Panc1 (cell line): Measurements from ENCODE around the gene PRKCQ. TPM values are rescaled to one million over a fixed set of nuclear protein-coding genes. Genes with fewer than 3 reads are reported as not detected.

Experiments
- ATAC-seq: fragments of 200-7000 bp; cut with Tn5 transposase; 2 replicates; pipeline ENCODE4 v1.9.1; 2020; ENCODE audit warnings: mild to moderate bottlenecking, moderate library complexity
- BruUV-seq: library from RNA; stranded (reverse); fragments of 400-500 nt; replicated peaks from 2 replicates; lab custom pipeline; 2021; lab: Mats Ljungman, UMichigan
- CTCF ChIA-PET: fragments of 300-600 bp; sonication (Branson Sonifier 250); formaldehyde crosslinking; loops from one replicate; lab custom pipeline; 2022; ENCODE audit warnings: antibody characterized with exemption; lab: Charles Lee
- POLR2A ChIA-PET: fragments of 300-600 bp; sonication (Branson Sonifier 250); formaldehyde crosslinking; loops from one replicate; lab custom pipeline; 2022; ENCODE audit warnings: antibody characterized with exemption; lab: Charles Lee
- DNase-seq: peaks from one replicate; pipeline ENCODE4 v3.0.0-alpha.2; 2010; ENCODE audit warnings: low read depth, low spot score
- H3K27ac ChIP-seq: 2 replicates; pipeline ENCODE4 v1.5.1; 2011; ENCODE audit warnings: mild to moderate bottlenecking, low read length, inconsistent platforms
- H3K27me3 ChIP-seq: fragments of 200-500 bp; sonication (Bioruptor generic); 2 replicates; pipeline ENCODE4 v1.6.0; 2014; ENCODE audit warnings: low read length, inconsistent platforms; ENCODE audit not compliant: control insufficient read depth, insufficient read depth
- H3K36me3 ChIP-seq: fragments of 200-500 bp; sonication (Bioruptor generic); 2 replicates; pipeline ENCODE4 v1.5.1; 2014; ENCODE audit warnings: inconsistent platforms, mild to moderate bottlenecking, low read length, moderate library complexity; ENCODE audit not compliant: control insufficient read depth, insufficient read depth
- H3K4me1 ChIP-seq: 2 replicates; pipeline ENCODE4 v1.5.1; 2011; ENCODE audit warnings: inconsistent platforms, mild to moderate bottlenecking, low read length, moderate library complexity; ENCODE audit not compliant: control insufficient read depth, insufficient read depth
- H3K4me3 ChIP-seq, 2 experiments: 2 replicates each; pipeline ENCODE4 v1.5.1; 2011 to 2012; ENCODE audit warnings: low read depth in 2 of 2, low read length in 2 of 2, mild to moderate bottlenecking in 2 of 2, inconsistent platforms in 1 of 2, moderate library complexity in 1 of 2
- H3K9me3 ChIP-seq: fragments of 200-500 bp; sonication (Bioruptor generic); 2 replicates; pipeline ENCODE4 v1.5.1; 2014; ENCODE audit warnings: low read depth, mild to moderate bottlenecking, inconsistent platforms, low read length, moderate library complexity; ENCODE audit not compliant: control insufficient read depth, insufficient read depth
- CTCF ChIP-seq: fragments of 450-650 bp; IDR thresholded peaks from 2 replicates; pipeline ENCODE4 v1.5.1; 2017; ENCODE audit warnings: mild to moderate bottlenecking
- POLR2AphosphoS5 ChIP-seq: IDR thresholded peaks from 2 replicates; pipeline ENCODE4 v1.6.1; 2012; ENCODE audit warnings: mild to moderate bottlenecking, low read depth, low read length, moderate library complexity
- REST ChIP-seq, 2 experiments: IDR thresholded peaks; 2 replicates each; pipeline ENCODE4 v1.6.1; 2011 to 2012; ENCODE audit warnings: low read depth in 2 of 2, control low read depth in 1 of 2, low read length in 1 of 2, mild to moderate bottlenecking in 1 of 2, moderate library complexity in 1 of 2; ENCODE audit not compliant: insufficient read depth in 1 of 2
- SIN3A ChIP-seq: IDR thresholded peaks from 2 replicates; pipeline ENCODE4 v1.6.1; 2012; ENCODE audit warnings: low read depth, mild to moderate bottlenecking, low read length, moderate library complexity, borderline replicate concordance; ENCODE audit not compliant: insufficient read depth
- TCF7L2 ChIP-seq: IDR thresholded peaks from 2 replicates; pipeline ENCODE4 v1.6.1; 2011; ENCODE audit warnings: mild to moderate bottlenecking, low read depth, low read length, inconsistent platforms
- in situ Hi-C: cut with HindIII; loops from 2 replicates; pipeline ENCODE4 v1.10.0; 2016; ENCODE audit warnings: low sequenced_read_pairs, low pct_unique_long_range_greater_than_20kb
- intact Hi-C: fragments of 100-400 bp; cut with micrococcal nuclease; formaldehyde crosslinking; loops from one replicate; pipeline ENCODE4 v1.10.0; 2022; ENCODE audit not compliant: unreplicated experiment
- total RNA-seq: library from RNA; stranded (reverse); gene quantifications from one replicate; pipeline ENCODE4 v1.2.1, GENCODE V29; 2021; ENCODE audit not compliant: unreplicated experiment

PRKCQ gene
- total RNA-seq, 1 experiment from 2014 or later, result 0.23 TPM

GRCh38 chr10:6487920-6488319 is 92.2 kb downstream of the PRKCQ start:
- ATAC-seq (no peak), DNase-seq (no peak)
- H3K9me3 ChIP-seq, result no peaks in the 10 kb centered on the region
- no peaks in the 10 kb centered on the region for H3K36me3 ChIP-seq
- ChIA-PET CTCF (interaction anchor here (0.7 kb wide), 1 partner anchor 723 kb away, joined by 3 read pairs; no protein-coding TSS in a partner anchor), POLR2A (no interaction called here)
- H3K4me3 ChIP-seq, result no peak overlapping the region
- peaks cover 2% of the 10 kb centered on the region; the same call in 1 of the 2 replicates for H3K27me3 ChIP-seq
- BruUV-seq, result no TSS peak
- in situ Hi-C loops, result no loop called here
- H3K4me1 ChIP-seq, result no peaks in the 10 kb centered on the region
- intact Hi-C loops, result no loop called here
- no peak for TF ChIP-seq CTCF
- no peak for TF ChIP-seq POLR2AphosphoS5
- TF ChIP-seq TCF7L2, result no peak
- no peak for TF ChIP-seq SIN3A
- no peak for TF ChIP-seq REST (IDR thresholded peaks at IDR 0.05; ENCODE audit: insufficient read depth in 1 of 2, low read depth in 2 of 2, low read length in 1 of 2)
- no peak overlapping the region for H3K27ac ChIP-seq

- no peaks in the 10 kb centered on the region for H3K36me3 ChIP-seq
- DNase-seq, result no peak
- no TSS peak for BruUV-seq
- H3K4me3 ChIP-seq, result no peak overlapping the region
- H3K27me3 ChIP-seq, result no peaks in the 10 kb centered on the region; the same call in 1 of the 2 replicates
- intact Hi-C loops, result no loop called here
- in situ Hi-C loops, result no loop called here
- H3K9me3 ChIP-seq, result no peaks in the 10 kb centered on the region
- ChIA-PET POLR2A (no interaction called here), CTCF (no interaction called here)
- ATAC-seq, result no peak
- no peaks in the 10 kb centered on the region for H3K4me1 ChIP-seq
- TF ChIP-seq POLR2AphosphoS5 (no peak), SIN3A (no peak), TCF7L2 (no peak), CTCF (no peak), REST (IDR thresholded peaks at IDR 0.05; ENCODE audit: insufficient read depth in 1 of 2, low read depth in 2 of 2, low read length in 1 of 2) (no peak)
- no peak overlapping the region for H3K27ac ChIP-seq
These were observed 93.8 kb downstream of the PRKCQ start for GRCh38 chr10:6486309-6486708.
